IPS-18a (cell line): ENCODE results near the gene AHNAK2.

ENCODE experiments used
- H3K27ac ChIP-seq: one replicate; pipeline ENCODE4 v1.5.1; 2013; ENCODE audit warnings: low read length
- H3K27me3 ChIP-seq: one replicate; pipeline ENCODE4 v1.6.1; 2013; ENCODE audit warnings: mild to moderate bottlenecking, low read length; ENCODE audit not compliant: control insufficient read depth, insufficient read depth
- H3K36me3 ChIP-seq: one replicate; pipeline ENCODE4 v1.6.1; 2013; ENCODE audit warnings: low read depth, low read length; ENCODE audit not compliant: control insufficient read depth
- H3K4me1 ChIP-seq: one replicate; pipeline ENCODE4 v1.6.1; 2013; ENCODE audit warnings: low read depth, low read length; ENCODE audit not compliant: control insufficient read depth
- H3K4me3 ChIP-seq: one replicate; pipeline ENCODE4 v1.5.1; 2013; ENCODE audit warnings: low read length
- H3K9ac ChIP-seq: one replicate; pipeline ENCODE4 v1.6.1; 2013; ENCODE audit warnings: mild to moderate bottlenecking, low read length, moderate library complexity
- H3K9me3 ChIP-seq: one replicate; pipeline ENCODE4 v1.6.1; 2013; ENCODE audit warnings: low read depth, low read length; ENCODE audit not compliant: control insufficient read depth

Gene AHNAK2

GRCh38 chr14:104933746-104934733 is 44.1 kb downstream of the AHNAK2 start:
- H3K27ac ChIP-seq: no peak overlapping the region
- H3K9me3 ChIP-seq: no peaks in the 10 kb centered on the region
- no peak overlapping the region for H3K9ac ChIP-seq
- H3K27me3 ChIP-seq: peaks cover 84% of the 10 kb centered on the region
- no peaks in the 10 kb centered on the region for H3K36me3 ChIP-seq
- peak overlapping the region; percentile 30 for H3K4me3 ChIP-seq
- H3K4me1 ChIP-seq: peaks cover 3% of the 10 kb centered on the region

GRCh38 chr14:104932676-104933631 is 45.2 kb downstream of the AHNAK2 start:
- Histone ChIP-seq H3K9ac (no peak overlapping the region), H3K27ac (no peak overlapping the region), H3K4me1 (peaks cover 3% of the 10 kb centered on the region), H3K4me3 (peak overlapping the region; percentile 47), H3K9me3 (no peaks in the 10 kb centered on the region), H3K27me3 (peaks cover 73% of the 10 kb centered on the region), H3K36me3 (no peaks in the 10 kb centered on the region)

- Histone ChIP-seq H3K9me3 (no peaks in the 10 kb centered on the region), H3K4me3 (peak overlapping the region; percentile 47), H3K9ac (no peak overlapping the region), H3K4me1 (peaks cover 3% of the 10 kb centered on the region), H3K27ac (no peak overlapping the region), H3K27me3 (peaks cover 64% of the 10 kb centered on the region), H3K36me3 (no peaks in the 10 kb centered on the region)
Measured at GRCh38 chr14:104931771-104932675, 46.2 kb downstream of the AHNAK2 start.

GRCh38 chr14:104931304-104931770 is 46.8 kb downstream of the AHNAK2 start:
- Histone ChIP-seq H3K9ac (no peak overlapping the region), H3K4me3 (no peak overlapping the region), H3K9me3 (no peaks in the 10 kb centered on the region), H3K36me3 (no peaks in the 10 kb centered on the region), H3K27ac (no peak overlapping the region), H3K27me3 (peaks cover 57% of the 10 kb centered on the region), H3K4me1 (peaks cover 3% of the 10 kb centered on the region)

GRCh38 chr14:104930526-104931303 is 47.5 kb downstream of the AHNAK2 start:
- Histone ChIP-seq H3K4me3 (no peak overlapping the region), H3K36me3 (no peaks in the 10 kb centered on the region), H3K9ac (no peak overlapping the region), H3K9me3 (no peaks in the 10 kb centered on the region), H3K27ac (no peak overlapping the region), H3K4me1 (peaks cover 3% of the 10 kb centered on the region), H3K27me3 (peaks cover 53% of the 10 kb centered on the region)

- Histone ChIP-seq H3K9ac (no peak overlapping the region), H3K27ac (no peak overlapping the region), H3K9me3 (no peaks in the 10 kb centered on the region), H3K4me1 (peaks cover 3% of the 10 kb centered on the region), H3K4me3 (no peak overlapping the region), H3K36me3 (no peaks in the 10 kb centered on the region), H3K27me3 (peaks cover 42% of the 10 kb centered on the region)
Measured at GRCh38 chr14:104929268-104930230, 48.6 kb downstream of the AHNAK2 start.

GRCh38 chr14:104928391-104929133 is 49.6 kb downstream of the AHNAK2 start:
- no peak overlapping the region for H3K9ac ChIP-seq
- H3K4me3 ChIP-seq: no peak overlapping the region
- H3K9me3 ChIP-seq: no peaks in the 10 kb centered on the region
- peaks cover 35% of the 10 kb centered on the region for H3K27me3 ChIP-seq
- H3K36me3 ChIP-seq: no peaks in the 10 kb centered on the region
- no peak overlapping the region for H3K27ac ChIP-seq
- H3K4me1 ChIP-seq: peaks cover 3% of the 10 kb centered on the region

- Histone ChIP-seq H3K9me3 (no peaks in the 10 kb centered on the region), H3K36me3 (no peaks in the 10 kb centered on the region), H3K4me1 (peaks cover 3% of the 10 kb centered on the region), H3K27me3 (peaks cover 31% of the 10 kb centered on the region), H3K4me3 (no peak overlapping the region), H3K27ac (no peak overlapping the region), H3K9ac (no peak overlapping the region)
Measured at GRCh38 chr14:104927901-104928300, 50.3 kb downstream of the AHNAK2 start.

- no peak overlapping the region for H3K9ac ChIP-seq
- no peaks in the 10 kb centered on the region for H3K36me3 ChIP-seq
- H3K4me1 ChIP-seq: peaks cover 3% of the 10 kb centered on the region
- H3K27ac ChIP-seq: no peak overlapping the region
- H3K4me3 ChIP-seq: no peak overlapping the region
- H3K27me3 ChIP-seq: peaks cover 27% of the 10 kb centered on the region
- no peaks in the 10 kb centered on the region for H3K9me3 ChIP-seq
Measured at GRCh38 chr14:104927432-104927816, 50.8 kb downstream of the AHNAK2 start.
